Measurements from ENCODE around the gene CTRB2. TPM values are rescaled to one million over a fixed set of nuclear protein-coding genes. Genes with fewer than 3 reads are reported as not detected.

Gene CTRB2
- total RNA-seq, 1 experiment from 2014 or later = not detected

GRCh38 chr16:75197522-75198134 lies 9.3 kb downstream of the CTRB2 start:
- H3K27ac ChIP-seq (ENCODE audit: low read length) = no peak overlapping the region
- H3K36me3 ChIP-seq (ENCODE audit: insufficient read depth, low read length) = no peaks in the 10 kb centered on the region
- DNase-seq = no peak
- H3K9ac ChIP-seq (ENCODE audit: low read length) = no peak overlapping the region
- no peaks in the 10 kb centered on the region for H3K9me2 ChIP-seq (replicated peaks; ENCODE audit: insufficient read depth, low read length)
- H3K9me3 ChIP-seq (ENCODE audit: low read length) = no peaks in the 10 kb centered on the region
- no peaks in the 10 kb centered on the region for H3K79me2 ChIP-seq (ENCODE audit: low read length)
- no peak overlapping the region for H3K4me2 ChIP-seq (ENCODE audit: low read depth, low read length, poor library complexity, severe bottlenecking)
- H2AFZ ChIP-seq (ENCODE audit: low read length) = no peak overlapping the region
- no peaks in the 10 kb centered on the region for H3K27me3 ChIP-seq (ENCODE audit: low read length)
- H4K20me1 ChIP-seq (ENCODE audit: insufficient read depth, low read depth, low read length) = no peaks in the 10 kb centered on the region
- peaks cover 11% of the 10 kb centered on the region for H3K4me1 ChIP-seq (ENCODE audit: low read length)
- no peak overlapping the region for H3K4me3 ChIP-seq (ENCODE audit: low read length)

- Histone ChIP-seq H3K9ac (ENCODE audit: low read length) (no peak overlapping the region), H3K9me3 (ENCODE audit: low read length) (no peaks in the 10 kb centered on the region), H3K36me3 (ENCODE audit: insufficient read depth, low read length) (no peaks in the 10 kb centered on the region), H3K4me3 (ENCODE audit: low read length) (no peak overlapping the region), H2AFZ (ENCODE audit: low read length) (no peak overlapping the region), H3K4me2 (ENCODE audit: low read depth, low read length, poor library complexity, severe bottlenecking) (no peak overlapping the region), H3K27me3 (ENCODE audit: low read length) (no peaks in the 10 kb centered on the region), H3K27ac (ENCODE audit: low read length) (no peak overlapping the region), H3K79me2 (ENCODE audit: low read length) (no peaks in the 10 kb centered on the region), H3K9me2 (replicated peaks; ENCODE audit: insufficient read depth, low read length) (no peaks in the 10 kb centered on the region), H3K4me1 (ENCODE audit: low read length) (peaks cover 11% of the 10 kb centered on the region), H4K20me1 (ENCODE audit: insufficient read depth, low read depth, low read length) (no peaks in the 10 kb centered on the region)
- DNase-seq = no peak
Observed at GRCh38 chr16:75196836-75197235, 10.1 kb downstream of the CTRB2 start.

- Histone ChIP-seq H3K27ac (ENCODE audit: low read length) (no peak overlapping the region), H3K4me3 (ENCODE audit: low read length) (no peak overlapping the region), H3K9me2 (replicated peaks; ENCODE audit: insufficient read depth, low read length) (no peaks in the 10 kb centered on the region), H3K9ac (ENCODE audit: low read length) (no peak overlapping the region), H4K20me1 (ENCODE audit: insufficient read depth, low read depth, low read length) (no peaks in the 10 kb centered on the region), H3K4me1 (ENCODE audit: low read length) (peaks cover 8% of the 10 kb centered on the region), H3K9me3 (ENCODE audit: low read length) (no peaks in the 10 kb centered on the region), H3K79me2 (ENCODE audit: low read length) (no peaks in the 10 kb centered on the region), H3K36me3 (ENCODE audit: insufficient read depth, low read length) (no peaks in the 10 kb centered on the region), H2AFZ (ENCODE audit: low read length) (no peak overlapping the region), H3K27me3 (ENCODE audit: low read length) (no peaks in the 10 kb centered on the region), H3K4me2 (ENCODE audit: low read depth, low read length, poor library complexity, severe bottlenecking) (no peak overlapping the region)
- no peak for DNase-seq
Observed at GRCh38 chr16:75195811-75196790, 10.9 kb downstream of the CTRB2 start.

DNA sequence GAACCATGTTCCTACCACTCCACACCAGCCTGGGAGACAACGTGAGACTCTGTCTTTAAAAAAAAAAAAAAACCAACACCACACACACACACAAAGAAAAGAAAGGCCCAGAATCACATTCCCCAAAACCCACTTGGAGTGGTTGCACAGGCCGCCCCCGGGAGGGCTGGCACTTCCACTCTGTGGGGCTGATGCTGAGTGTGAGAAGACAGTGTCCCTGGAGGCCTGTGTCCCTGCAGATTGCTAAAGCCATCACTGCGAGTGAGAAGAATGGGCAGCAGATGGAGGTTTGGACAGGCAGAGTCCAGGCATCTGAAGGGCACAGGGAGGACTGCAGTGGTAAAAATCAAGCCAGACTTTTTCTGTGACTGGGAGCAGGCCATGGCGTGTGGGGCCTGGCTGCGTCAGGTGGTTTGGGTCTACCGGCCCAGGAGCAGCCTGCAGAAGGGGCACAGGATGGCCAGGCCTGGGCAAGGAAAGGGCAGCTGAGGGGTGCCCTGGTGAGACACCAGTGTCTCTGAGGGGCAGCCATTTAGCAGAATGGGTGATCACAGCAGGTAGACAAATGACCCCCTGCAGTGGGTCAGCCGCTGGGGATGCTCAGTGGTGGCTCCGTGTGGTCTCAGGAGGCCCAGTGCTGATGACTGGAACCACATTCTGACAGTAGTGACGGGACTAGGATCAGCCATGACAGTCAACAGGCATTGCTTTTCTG lies 13.1 kb downstream of the CTRB2 start:
- Histone ChIP-seq H4K20me1 (ENCODE audit: insufficient read depth, low read depth, low read length) (no peaks in the 10 kb centered on the region), H3K4me2 (ENCODE audit: low read depth, low read length, poor library complexity, severe bottlenecking) (no peak overlapping the region), H3K4me3 (ENCODE audit: low read length) (no peak overlapping the region), H2AFZ (ENCODE audit: low read length) (no peak overlapping the region), H3K27me3 (ENCODE audit: low read length) (no peaks in the 10 kb centered on the region), H3K4me1 (ENCODE audit: low read length) (peaks cover 6% of the 10 kb centered on the region; the same call in 1 of the 2 replicates), H3K9me3 (ENCODE audit: low read length) (no peaks in the 10 kb centered on the region), H3K27ac (ENCODE audit: low read length) (no peak overlapping the region), H3K9me2 (replicated peaks; ENCODE audit: insufficient read depth, low read length) (no peaks in the 10 kb centered on the region), H3K79me2 (ENCODE audit: low read length) (no peaks in the 10 kb centered on the region), H3K9ac (ENCODE audit: low read length) (no peak overlapping the region), H3K36me3 (ENCODE audit: insufficient read depth, low read length) (no peaks in the 10 kb centered on the region)
- no peak for DNase-seq

DNA sequence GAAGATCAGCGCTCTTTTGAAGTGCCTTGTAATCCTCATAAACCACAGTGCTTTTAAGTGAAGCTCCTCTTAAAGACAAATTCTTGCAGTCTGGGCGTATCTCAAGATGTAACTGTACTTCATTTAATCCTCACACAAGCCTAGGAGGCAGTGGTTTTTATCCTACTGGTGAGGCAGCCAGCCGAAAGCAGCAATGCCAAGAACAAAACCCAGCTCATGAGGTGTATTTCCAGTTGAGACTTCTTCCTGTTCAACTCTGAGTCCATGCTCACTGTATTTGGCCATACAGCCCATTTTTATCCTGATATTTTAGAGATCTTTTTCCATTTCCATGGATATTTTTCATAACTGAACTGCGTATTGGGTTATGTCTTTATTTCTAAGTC lies 13.7 kb downstream of the CTRB2 start:
- Histone ChIP-seq H3K9me3 (ENCODE audit: low read length) (no peaks in the 10 kb centered on the region), H3K27ac (ENCODE audit: low read length) (no peak overlapping the region), H2AFZ (ENCODE audit: low read length) (no peak overlapping the region), H3K4me2 (ENCODE audit: low read depth, low read length, poor library complexity, severe bottlenecking) (no peak overlapping the region), H4K20me1 (ENCODE audit: insufficient read depth, low read depth, low read length) (no peaks in the 10 kb centered on the region), H3K79me2 (ENCODE audit: low read length) (no peaks in the 10 kb centered on the region), H3K36me3 (ENCODE audit: insufficient read depth, low read length) (no peaks in the 10 kb centered on the region), H3K27me3 (ENCODE audit: low read length) (no peaks in the 10 kb centered on the region), H3K9me2 (replicated peaks; ENCODE audit: insufficient read depth, low read length) (no peaks in the 10 kb centered on the region), H3K4me1 (ENCODE audit: low read length) (peaks cover 6% of the 10 kb centered on the region; the same call in 1 of the 2 replicates), H3K4me3 (ENCODE audit: low read length) (no peak overlapping the region), H3K9ac (ENCODE audit: low read length) (no peak overlapping the region)
- DNase-seq = no peak

GRCh38 chr16:75192606-75193264 lies 14.2 kb downstream of the CTRB2 start:
- Histone ChIP-seq H3K4me1 (ENCODE audit: low read length) (peaks cover 6% of the 10 kb centered on the region; the same call in 1 of the 2 replicates), H3K9me2 (replicated peaks; ENCODE audit: insufficient read depth, low read length) (no peaks in the 10 kb centered on the region), H3K27ac (ENCODE audit: low read length) (no peak overlapping the region), H3K4me2 (ENCODE audit: low read depth, low read length, poor library complexity, severe bottlenecking) (no peak overlapping the region), H4K20me1 (ENCODE audit: insufficient read depth, low read depth, low read length) (no peaks in the 10 kb centered on the region), H3K36me3 (ENCODE audit: insufficient read depth, low read length) (no peaks in the 10 kb centered on the region), H3K9me3 (ENCODE audit: low read length) (no peaks in the 10 kb centered on the region), H3K9ac (ENCODE audit: low read length) (no peak overlapping the region), H3K79me2 (ENCODE audit: low read length) (no peaks in the 10 kb centered on the region), H3K4me3 (ENCODE audit: low read length) (no peak overlapping the region), H3K27me3 (ENCODE audit: low read length) (no peaks in the 10 kb centered on the region), H2AFZ (ENCODE audit: low read length) (no peak overlapping the region)
- DNase-seq = no peak

DNA sequence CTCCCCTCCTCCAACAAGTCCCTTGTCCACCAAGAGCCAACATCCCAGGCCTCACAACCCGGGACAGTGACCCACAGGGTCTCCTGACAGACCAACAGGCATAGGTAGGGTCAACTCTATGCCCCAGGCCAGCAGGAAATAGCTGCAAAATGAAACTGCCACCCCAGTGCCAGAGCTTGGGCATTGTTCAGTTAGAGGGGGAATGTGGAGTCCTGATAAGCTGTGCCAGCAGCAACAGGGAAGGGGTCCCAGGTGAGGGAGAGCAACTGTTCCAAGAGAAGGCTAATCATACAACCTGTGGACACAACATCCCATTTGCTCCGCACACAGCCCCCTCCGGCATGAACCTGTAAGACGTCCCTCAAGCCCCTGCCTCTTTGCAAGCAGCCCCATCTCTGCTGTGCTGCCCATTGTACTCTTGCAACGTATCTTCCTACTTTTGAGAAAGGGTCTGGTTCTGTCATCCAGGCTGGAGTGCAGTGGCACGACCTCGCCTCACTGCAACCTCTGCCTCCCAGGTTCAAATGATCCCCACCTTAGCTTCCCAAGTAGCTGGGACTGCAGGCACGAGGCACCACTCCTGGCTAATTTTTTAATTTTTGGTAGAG lies 17.2 kb downstream of the CTRB2 start:
- H2AFZ ChIP-seq (ENCODE audit: low read length) = no peak overlapping the region
- no peak overlapping the region for H3K9ac ChIP-seq (ENCODE audit: low read length)

More for the DNA sequence above, 17.2 kb downstream of the CTRB2 start:
- H3K4me2 ChIP-seq (ENCODE audit: low read depth, low read length, poor library complexity, severe bottlenecking) = no peak overlapping the region
- H3K4me1 ChIP-seq (ENCODE audit: low read length) = no peaks in the 10 kb centered on the region
- no peaks in the 10 kb centered on the region for H3K27me3 ChIP-seq (ENCODE audit: low read length)
- H4K20me1 ChIP-seq (ENCODE audit: insufficient read depth, low read depth, low read length) = no peaks in the 10 kb centered on the region
- no peak for DNase-seq
- no peaks in the 10 kb centered on the region for H3K9me3 ChIP-seq (ENCODE audit: low read length)
- H3K79me2 ChIP-seq (ENCODE audit: low read length) = no peaks in the 10 kb centered on the region
- no peak overlapping the region for H3K27ac ChIP-seq (ENCODE audit: low read length)
- H3K4me3 ChIP-seq (ENCODE audit: low read length) = no peak overlapping the region
- H3K36me3 ChIP-seq (ENCODE audit: insufficient read depth, low read length) = no peaks in the 10 kb centered on the region
- H3K9me2 ChIP-seq (replicated peaks; ENCODE audit: insufficient read depth, low read length) = no peaks in the 10 kb centered on the region
